ENCODE measurements around the gene GADD45G. TPM values are rescaled to one million over a fixed set of nuclear protein-coding genes. Genes with fewer than 3 reads are reported as not detected.

Gene GADD45G
- total RNA-seq, 1 donor from 2014 or later: not detected

DNA sequence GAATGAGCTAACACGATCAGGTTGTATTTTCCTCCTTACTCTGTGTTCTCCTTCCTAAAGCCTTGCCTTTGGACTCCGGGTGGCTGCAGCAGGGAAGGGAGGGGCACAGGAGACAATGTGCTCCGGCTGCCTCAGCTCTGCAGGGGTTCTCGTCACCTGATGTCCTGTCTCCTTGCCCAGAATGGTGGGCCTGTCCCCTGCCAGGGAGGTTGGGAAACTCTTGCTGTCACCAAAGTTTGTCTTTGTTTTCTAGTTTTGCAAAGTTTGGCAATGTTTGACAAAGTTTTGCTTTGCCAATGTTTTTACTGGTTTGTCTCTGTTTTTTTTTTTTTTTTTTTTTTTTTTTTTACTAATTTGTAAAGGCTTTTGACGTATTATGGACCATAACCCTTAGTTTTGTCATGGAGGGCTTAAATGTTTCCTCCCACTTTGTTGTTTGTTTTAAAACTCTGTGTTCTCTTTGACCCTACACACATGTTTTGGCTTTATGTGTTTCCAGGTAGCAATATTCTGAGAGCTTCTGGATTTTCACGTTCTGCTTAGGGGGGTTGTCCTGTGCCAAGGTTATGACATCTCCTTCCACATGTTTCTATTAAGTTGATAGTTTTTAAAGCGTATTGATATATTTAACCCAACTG lies 49.3 kb downstream of the GADD45G start:
- H3K4me3 ChIP-seq (ENCODE audit: low read depth, low read length): no peak overlapping the region
- TF ChIP-seq, protein P1, sequence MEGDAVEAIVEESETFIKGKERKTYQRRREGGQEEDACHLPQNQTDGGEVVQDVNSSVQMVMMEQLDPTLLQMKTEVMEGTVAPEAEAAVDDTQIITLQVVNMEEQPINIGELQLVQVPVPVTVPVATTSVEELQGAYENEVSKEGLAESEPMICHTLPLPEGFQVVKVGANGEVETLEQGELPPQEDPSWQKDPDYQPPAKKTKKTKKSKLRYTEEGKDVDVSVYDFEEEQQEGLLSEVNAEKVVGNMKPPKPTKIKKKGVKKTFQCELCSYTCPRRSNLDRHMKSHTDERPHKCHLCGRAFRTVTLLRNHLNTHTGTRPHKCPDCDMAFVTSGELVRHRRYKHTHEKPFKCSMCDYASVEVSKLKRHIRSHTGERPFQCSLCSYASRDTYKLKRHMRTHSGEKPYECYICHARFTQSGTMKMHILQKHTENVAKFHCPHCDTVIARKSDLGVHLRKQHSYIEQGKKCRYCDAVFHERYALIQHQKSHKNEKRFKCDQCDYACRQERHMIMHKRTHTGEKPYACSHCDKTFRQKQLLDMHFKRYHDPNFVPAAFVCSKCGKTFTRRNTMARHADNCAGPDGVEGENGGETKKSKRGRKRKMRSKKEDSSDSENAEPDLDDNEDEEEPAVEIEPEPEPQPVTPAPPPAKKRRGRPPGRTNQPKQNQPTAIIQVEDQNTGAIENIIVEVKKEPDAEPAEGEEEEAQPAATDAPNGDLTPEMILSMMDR (conservative IDR thresholded peaks at IDR 0.05; ENCODE audit: low read depth, low read length): no peak
- no peak for DNase-seq (ENCODE audit: low read depth)

DNA sequence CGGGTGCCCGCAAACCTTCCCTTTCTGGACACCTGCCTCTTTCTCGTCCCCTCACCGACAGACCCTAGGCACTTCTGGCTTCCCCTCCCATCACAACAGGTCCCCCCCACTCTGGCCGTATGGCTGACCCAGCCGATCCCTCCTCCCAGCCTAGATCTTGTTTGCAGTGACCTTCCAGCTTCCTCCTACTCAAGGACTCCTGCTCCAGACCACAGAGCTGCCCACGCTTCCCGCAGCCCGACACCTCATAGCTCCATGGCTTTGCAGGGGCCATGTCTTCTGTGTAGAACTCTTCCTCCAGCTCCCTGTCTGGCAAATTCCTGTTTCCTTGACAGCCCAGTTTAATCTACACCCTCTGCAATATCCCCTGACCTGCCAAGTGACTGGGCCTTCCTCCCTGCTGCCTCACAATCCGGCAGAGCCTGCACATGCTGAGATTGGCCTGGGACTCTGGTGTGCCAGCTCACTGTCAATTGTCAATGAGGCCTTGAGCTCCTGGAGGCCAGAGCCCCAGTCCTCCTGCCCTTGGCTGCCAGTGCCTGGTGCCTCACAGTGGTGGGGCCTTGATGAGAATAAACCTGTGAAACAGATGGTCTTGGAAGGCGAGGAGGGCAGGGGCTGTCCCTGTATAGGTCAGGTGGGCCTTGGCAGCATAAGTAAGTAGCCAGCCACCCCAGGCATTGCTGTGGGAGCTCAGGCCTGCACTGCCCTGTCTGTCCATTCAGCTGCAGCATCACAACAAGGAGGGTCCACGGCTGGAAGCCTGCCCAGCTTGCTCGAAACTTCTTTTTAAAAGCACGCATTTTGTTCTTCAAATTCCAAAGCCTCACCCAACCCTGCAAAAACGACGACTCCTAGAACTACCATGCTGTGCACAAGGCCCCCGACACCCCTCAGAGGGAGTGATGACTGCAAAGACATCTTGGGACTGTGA lies 50.5 kb downstream of the GADD45G start:
- TF ChIP-seq, protein P1 (conservative IDR thresholded peaks at IDR 0.05; ENCODE audit: low read depth, low read length): no peak
- DNase-seq (ENCODE audit: low read depth): no peak
- H3K4me3 ChIP-seq (ENCODE audit: low read depth, low read length): no peak overlapping the region

Other genes with a start within 250 kb of the GADD45G start
- gene SEMA4D, start 106.9 kb upstream of the GADD45G start, total RNA-seq: 8.0 and 12.3 TPM in 2 replicates